Keratinocyte (primary cell): ENCODE results near the gene SLC16A4. TPM values are rescaled to one million over a fixed set of nuclear protein-coding genes. Genes with fewer than 3 reads are reported as not detected.

Source experiments
- DNase-seq: peaks from one replicate; pipeline ENCODE4 v3.0.0-alpha.2; 2011; ENCODE audit warnings: low read depth, missing footprints, low spot score
- FAIRE-seq: peaks from 2 replicates; lab custom pipeline; 2011; peaks lifted over from hg19 to GRCh38; lab: Jason Lieb, UNC
- H2AFZ ChIP-seq: 2 replicates; pipeline ENCODE4 v1.6.0; 2012; ENCODE audit warnings: low read length, control low read depth, inconsistent platforms; ENCODE audit not compliant: control insufficient read depth
- H3K27ac ChIP-seq: 2 replicates; pipeline ENCODE4 v1.5.1; 2011; ENCODE audit warnings: low read length; ENCODE audit not compliant: control insufficient read depth, insufficient read depth
- H3K27me3 ChIP-seq: 3 replicates; pipeline ENCODE4 v1.6.0; 2011; ENCODE audit warnings: low read length; ENCODE audit not compliant: control insufficient read depth, insufficient read depth; ENCODE audit errors: extremely low read depth
- H3K36me3 ChIP-seq, 2 experiments: 2 replicates in 1 of 2; 3 replicates in 1 of 2; pipeline ENCODE4 v1.5.1; 2011; ENCODE audit warnings: low read length in 2 of 2, mild to moderate bottlenecking in 1 of 2; ENCODE audit not compliant: control insufficient read depth in 2 of 2, insufficient read depth in 2 of 2; ENCODE audit errors: extremely low read depth in 1 of 2
- H3K4me1 ChIP-seq: 3 replicates; pipeline ENCODE4 v1.5.1; 2011; ENCODE audit warnings: low read length; ENCODE audit not compliant: control insufficient read depth, insufficient read depth; ENCODE audit errors: extremely low read depth
- H3K4me2 ChIP-seq: 3 replicates; pipeline ENCODE4 v1.6.0; 2011; ENCODE audit warnings: low read depth, low read length; ENCODE audit not compliant: control insufficient read depth, insufficient read depth; ENCODE audit errors: extremely low read depth
- H3K4me3 ChIP-seq, 3 experiments: fragments of 200-600 bp in 1 of 3; sonication (generic) in 1 of 3; 2 replicates in 2 of 3; 3 replicates in 1 of 3; pipeline ENCODE4 v1.5.1; 2011 to 2016; ENCODE audit warnings: low read length in 3 of 3, mild to moderate bottlenecking in 3 of 3, control low read depth in 2 of 3, inconsistent platforms in 1 of 3, low read depth in 1 of 3, mixed read lengths in 1 of 3, mixed run types in 1 of 3, moderate library complexity in 1 of 3; ENCODE audit not compliant: control insufficient read depth in 2 of 3, insufficient read depth in 2 of 3; ENCODE audit errors: extremely low read depth in 1 of 3
- H3K79me2 ChIP-seq: 2 replicates; pipeline ENCODE4 v1.6.0; 2012; ENCODE audit warnings: low read length; ENCODE audit not compliant: control insufficient read depth, insufficient read depth
- H3K9ac ChIP-seq: 3 replicates; pipeline ENCODE4 v1.6.0; 2011; ENCODE audit warnings: low read length; ENCODE audit not compliant: control insufficient read depth, insufficient read depth; ENCODE audit errors: extremely low read depth
- H3K9me1 ChIP-seq: 3 replicates; pipeline ENCODE4 v1.6.0; 2011; ENCODE audit warnings: low read length; ENCODE audit not compliant: control insufficient read depth, insufficient read depth; ENCODE audit errors: extremely low read depth
- H3K9me3 ChIP-seq: 2 replicates; pipeline ENCODE4 v1.5.1; 2012; ENCODE audit warnings: low read depth, low read length; ENCODE audit not compliant: control insufficient read depth
- H4K20me1 ChIP-seq: 3 replicates; pipeline ENCODE4 v1.6.0; 2011; ENCODE audit warnings: low read length; ENCODE audit not compliant: control insufficient read depth, insufficient read depth; ENCODE audit errors: extremely low read depth
- CTCF ChIP-seq, 3 experiments: IDR thresholded peaks in 1 of 3; conservative IDR thresholded peaks in 1 of 3; optimal IDR thresholded peaks in 1 of 3; 2 replicates in 2 of 3; 3 replicates in 1 of 3; pipeline versions ENCODE3 to v1.5.1; 2011; ENCODE audit warnings: low read length in 3 of 3, mild to moderate bottlenecking in 3 of 3, moderate library complexity in 2 of 3, control low read depth in 1 of 3, inconsistent platforms in 1 of 3; ENCODE audit not compliant: insufficient read depth in 2 of 3; ENCODE audit errors: extremely low read depth in 1 of 3
- EZH2 ChIP-seq: IDR thresholded peaks from one replicate; pipeline ENCODE4 v1.6.1; 2012; ENCODE audit warnings: inconsistent platforms, mild to moderate bottlenecking, low read length, moderate library complexity
- dilution Hi-C: fragments of 300-500 bp; cut with MboI; formaldehyde crosslinking; loops from one replicate; pipeline ENCODE4 v1.7.0; 2020; ENCODE audit warnings: low sequenced_read_pairs; ENCODE audit not compliant: extremely low pct_ligation_motif_present
- polyA plus RNA-seq, 5 experiments: library from polyadenylated mRNA; depleted of rRNA in 3 of 5; stranded (reverse) in 3 of 5; stranded (forward) in 1 of 5; unstranded in 1 of 5; fragments of >200 nt; gene quantifications; 1 replicate in 1 of 5; 2 replicates in 3 of 5; 3 replicates in 1 of 5; pipeline versions ENCODE4 v1.2.1 to v1.2.3, GENCODE V29; 2011 to 2012; ENCODE audit warnings: missing spikeins in 2 of 5, low read depth in 1 of 5, low replicate concordance in 1 of 5

SLC16A4 gene
- polyA plus RNA-seq, 1 donor (not counting 4 experiments of a cell fraction or from before 2014, with no cell fraction given) = 0.92 TPM

DNA sequence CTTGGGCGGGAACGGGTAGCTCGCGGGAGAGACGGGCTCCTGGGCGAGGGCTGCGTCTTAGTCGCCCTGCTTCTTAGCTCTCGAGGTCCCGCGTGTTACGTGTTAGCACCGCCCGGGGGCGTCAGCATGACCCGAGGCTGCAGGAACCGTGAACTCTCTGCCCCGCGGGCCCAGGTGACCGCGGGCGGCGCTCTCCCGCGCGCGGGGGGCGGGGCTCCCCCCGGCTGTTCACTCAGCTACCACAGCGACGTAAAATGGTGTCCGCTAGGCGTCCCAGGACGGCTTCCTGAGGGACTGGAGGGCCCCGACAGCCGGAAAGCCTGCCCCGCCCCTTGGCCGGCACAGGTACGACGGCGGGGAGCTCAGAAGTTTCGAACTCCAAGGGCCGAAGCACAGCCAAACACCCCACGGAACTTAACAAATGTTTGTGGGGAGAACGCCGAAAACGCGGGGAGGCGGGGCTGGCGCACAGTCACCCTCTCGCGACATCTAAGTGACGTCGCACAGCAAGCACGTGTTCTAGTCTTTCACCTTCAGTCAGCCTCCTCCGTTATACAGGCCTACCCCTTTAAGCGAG lies 52.4 kb downstream of the SLC16A4 start:
- Histone ChIP-seq H3K36me3 (peaks cover 9 to 17% of the 10 kb centered on the region in 2 experiments), H3K9ac (peak overlapping the region; percentile 94), H2AFZ (peak overlapping the region; percentile 95), H3K9me1 (peaks cover 4% of the 10 kb centered on the region), H3K4me3 (peak overlapping the region; percentile 86 to 98 (median 93)), H3K4me2 (peak overlapping the region; percentile 99), H3K79me2 (peaks cover 41% of the 10 kb centered on the region), H3K4me1 (peaks cover 30% of the 10 kb centered on the region), H3K27ac (peak overlapping the region; percentile 94), H3K9me3 (no peaks in the 10 kb centered on the region), H3K27me3 (no peaks in the 10 kb centered on the region), H4K20me1 (peaks cover 4% of the 10 kb centered on the region)
- dilution Hi-C loops = no loop called here
- no peak for DNase-seq
- FAIRE-seq = no peak
- TF ChIP-seq CTCF (optimal IDR thresholded peaks at IDR 0.05 in 1 of 3, IDR thresholded peaks at IDR 0.05 in 1 of 3, conservative IDR thresholded peaks at IDR 0.05 in 1 of 3; ENCODE audit: extremely low read depth in 1 of 3, insufficient read depth in 2 of 3, low read length in 3 of 3) = peak in 2 of 3 experiments; percentile 30 to 63
- TF ChIP-seq EZH2 = no peak

GRCh38 chr1:110337704-110338308 lies 53.0 kb downstream of the SLC16A4 start:
- H3K4me1 ChIP-seq = peaks cover 24% of the 10 kb centered on the region
- H3K9ac ChIP-seq = peak overlapping the region; percentile 94
- FAIRE-seq = no peak

More at GRCh38 chr1:110337704-110338308, 53.0 kb downstream of the SLC16A4 start:
- DNase-seq = no peak
- Histone ChIP-seq H3K4me2 (peak overlapping the region; percentile 99), H3K27ac (peak overlapping the region; percentile 94), H3K4me3 (peak overlapping the region; percentile 86 to 98 (median 93)), H3K9me3 (no peaks in the 10 kb centered on the region), H3K79me2 (peaks cover 35% of the 10 kb centered on the region), H3K27me3 (no peaks in the 10 kb centered on the region), H3K9me1 (peaks cover 4% of the 10 kb centered on the region), H2AFZ (peak overlapping the region; percentile 95), H3K36me3 (peaks cover 9 to 17% of the 10 kb centered on the region in 2 experiments), H4K20me1 (peaks cover 4% of the 10 kb centered on the region)
- dilution Hi-C loops = no loop called here
- TF ChIP-seq EZH2 (no peak), CTCF (optimal IDR thresholded peaks at IDR 0.05 in 1 of 3, IDR thresholded peaks at IDR 0.05 in 1 of 3, conservative IDR thresholded peaks at IDR 0.05 in 1 of 3; ENCODE audit: extremely low read depth in 1 of 3, insufficient read depth in 2 of 3, low read length in 3 of 3) (no peak)
